ENCODE results near the gene MOAP1. TPM values are rescaled to one million over a fixed set of nuclear protein-coding genes. Genes with fewer than 3 reads are reported as not detected.

Gene MOAP1, protein sequence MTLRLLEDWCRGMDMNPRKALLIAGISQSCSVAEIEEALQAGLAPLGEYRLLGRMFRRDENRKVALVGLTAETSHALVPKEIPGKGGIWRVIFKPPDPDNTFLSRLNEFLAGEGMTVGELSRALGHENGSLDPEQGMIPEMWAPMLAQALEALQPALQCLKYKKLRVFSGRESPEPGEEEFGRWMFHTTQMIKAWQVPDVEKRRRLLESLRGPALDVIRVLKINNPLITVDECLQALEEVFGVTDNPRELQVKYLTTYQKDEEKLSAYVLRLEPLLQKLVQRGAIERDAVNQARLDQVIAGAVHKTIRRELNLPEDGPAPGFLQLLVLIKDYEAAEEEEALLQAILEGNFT
- total RNA-seq: 11.4 and 11.9 TPM in 2 replicates

DNA sequence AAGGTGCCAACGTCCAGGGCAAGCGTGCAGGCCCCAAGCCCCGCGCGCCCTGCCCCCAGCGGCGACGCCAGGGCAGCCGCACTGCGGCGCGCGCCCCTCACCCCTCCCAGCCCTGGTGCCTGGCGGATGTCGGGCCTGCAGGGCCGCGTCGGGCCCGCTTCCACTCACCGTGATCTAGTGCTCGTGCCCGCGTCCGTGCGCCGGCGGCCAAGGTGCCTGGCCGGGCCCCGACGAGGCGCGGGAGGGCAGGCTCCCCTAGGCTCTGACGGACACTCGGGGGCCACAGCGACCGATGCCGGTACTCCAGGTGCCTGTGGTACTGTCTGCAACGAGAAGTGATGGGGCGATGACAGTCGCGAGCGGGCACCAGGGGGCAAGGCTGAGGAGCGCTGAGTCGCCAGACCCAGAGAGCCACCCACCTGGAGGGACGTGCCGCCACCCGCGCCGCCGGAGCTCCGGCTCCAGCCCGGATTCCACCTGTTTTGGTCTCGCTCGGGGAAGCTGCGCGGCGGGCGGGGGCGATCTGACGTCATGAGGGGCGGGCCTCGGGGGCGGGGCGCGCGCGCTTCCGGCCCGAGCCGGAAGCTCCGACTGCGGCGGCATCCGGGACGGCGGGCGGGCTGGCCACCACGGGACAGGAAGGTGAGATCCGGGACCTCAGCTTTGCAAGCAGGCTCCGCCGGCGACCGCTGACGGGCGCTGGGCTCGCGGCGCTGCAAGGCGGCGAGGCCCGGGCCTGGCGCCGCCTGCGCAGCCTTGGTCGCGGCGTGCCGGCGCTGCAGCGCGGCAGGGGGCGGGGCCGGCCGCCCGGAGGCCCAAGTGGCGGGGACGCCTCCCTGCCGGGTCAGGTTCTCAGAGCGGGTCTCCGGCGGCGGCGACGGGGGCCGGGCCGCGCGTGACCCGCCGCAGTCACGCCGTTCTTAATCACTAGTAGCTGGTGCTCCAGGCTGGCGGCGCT, at the start of gene MOAP1, which contains the start of gene LYSET:
Gene MOAP1 (minus strand): TSS at position 507 of the 958 bp plus-strand sequence. CDS start 655 bp downstream, outside the sequence.
Gene LYSET (plus strand): TSS at position 927 of the 958 bp plus-strand sequence. CDS start 89 bp downstream, outside the sequence.

DNA sequence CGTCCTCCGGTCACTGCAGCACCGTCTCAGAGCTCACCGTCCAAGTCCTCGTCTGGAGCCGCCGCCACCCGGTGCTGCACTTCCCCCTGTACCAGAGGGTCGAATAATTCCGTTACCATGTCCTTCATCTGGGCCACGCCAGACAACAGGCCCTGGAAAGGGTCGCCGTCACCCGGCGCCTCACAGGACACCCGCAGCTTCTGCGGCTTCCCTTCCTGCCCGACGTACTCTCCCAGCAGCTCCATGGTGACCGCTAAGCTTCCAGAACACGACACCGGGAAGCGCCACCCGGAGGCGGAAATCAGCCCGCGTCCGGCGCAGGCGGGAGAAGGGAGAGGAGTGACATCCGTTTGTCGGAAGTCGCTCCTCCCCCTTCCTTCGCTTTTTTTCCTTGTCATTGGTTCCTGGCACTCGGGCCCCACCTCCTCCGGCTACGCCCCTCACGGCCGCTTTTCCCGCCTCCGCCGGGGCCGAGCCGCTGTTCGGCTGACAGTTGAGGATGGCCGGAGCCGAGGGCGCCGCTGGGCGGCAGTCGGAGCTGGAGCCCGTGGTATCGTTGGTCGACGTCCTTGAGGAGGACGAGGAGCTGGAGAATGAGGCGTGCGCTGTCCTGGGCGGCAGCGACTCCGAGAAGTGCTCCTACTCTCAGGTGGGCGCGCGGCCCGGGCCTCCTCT, 22.2 kb upstream of the MOAP1 start, which contains the start of the genes GON7 and UBR7:
Gene GON7 (minus strand): TSS at position 273 of the 675 bp plus-strand sequence. CDS start 28 bp downstream, at position 245.
Gene UBR7 (plus strand): TSS at position 464 of the 675 bp plus-strand sequence. CDS start 36 bp downstream, at position 500.

Other genes starting within 250 kb of the MOAP1 start
- gene ITPK1, start 69.0 kb downstream of the MOAP1 start, total RNA-seq: 7.3 and 9.4 TPM in 2 replicates
- gene LYSET, start 420 bp upstream of the MOAP1 start, total RNA-seq: 5.4 and 7.5 TPM in 2 replicates
- gene GON7, start 22.2 kb upstream of the MOAP1 start, total RNA-seq: 10.5 and 12.4 TPM in 2 replicates
- gene UBR7, start 22.4 kb upstream of the MOAP1 start, total RNA-seq: 18.1 and 18.2 TPM in 2 replicates
- 18.1 and 24.9 TPM in 2 replicates for gene BTBD7, start 148.1 kb upstream of the MOAP1 start, total RNA-seq
- gene COX8C, start 162.3 kb upstream of the MOAP1 start, total RNA-seq: not detected in 2 replicates
- under 0.01 and 0.18 TPM in 2 replicates for gene UNC79, start 246.0 kb upstream of the MOAP1 start, total RNA-seq

Data from smooth muscle cell of bladder (primary cell).